Smooth muscle cell of the brain vasculature (primary cell): ENCODE data around the gene TLR8.
A peak's percentile ranks its signal among the peaks of the same experiment; 100 is the strongest.

Experiments
- DNase-seq: peaks from one replicate; pipeline ENCODE4 v3.0.0-alpha.2; 2012; ENCODE audit warnings: low read depth, low spot score

TLR8 gene

DNA sequence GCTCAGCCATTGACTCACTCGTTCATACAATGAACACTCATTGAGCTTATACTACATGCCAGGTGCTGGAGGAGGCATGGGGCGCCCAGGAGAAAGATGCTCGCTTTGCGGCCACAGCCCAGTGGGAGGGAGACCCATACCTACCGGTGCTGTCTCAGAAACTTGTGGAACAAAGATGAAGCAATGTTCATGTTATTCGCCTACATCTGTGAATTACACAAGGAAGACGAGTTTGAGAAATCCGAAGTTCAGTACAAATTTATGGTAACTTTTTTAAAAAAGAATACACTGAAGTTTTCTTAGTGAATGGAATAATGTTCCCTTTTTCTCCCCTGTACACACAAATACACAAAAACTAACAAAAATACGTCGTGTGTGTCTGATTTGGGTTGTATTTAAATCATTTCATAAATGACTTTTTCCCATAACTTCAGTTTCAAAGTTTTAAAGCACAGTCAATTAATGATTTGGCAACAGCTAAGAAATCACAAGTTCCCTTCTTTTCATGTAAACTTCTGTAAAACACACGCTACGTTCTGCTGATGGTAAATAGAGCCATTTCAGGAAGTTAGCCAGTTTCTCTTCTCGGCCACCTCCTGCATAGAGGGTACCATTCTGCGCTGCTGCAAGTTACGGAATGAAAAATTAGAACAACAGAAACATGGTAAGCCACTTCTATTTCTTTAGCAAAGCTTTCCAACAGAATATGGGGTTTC lies at the start of gene TLR8:
Gene TLR8 (plus strand): TSS at position 575 of the 716 bp plus-strand sequence. CDS start 87 bp downstream, at position 662.
- no peak for DNase-seq

DNA sequence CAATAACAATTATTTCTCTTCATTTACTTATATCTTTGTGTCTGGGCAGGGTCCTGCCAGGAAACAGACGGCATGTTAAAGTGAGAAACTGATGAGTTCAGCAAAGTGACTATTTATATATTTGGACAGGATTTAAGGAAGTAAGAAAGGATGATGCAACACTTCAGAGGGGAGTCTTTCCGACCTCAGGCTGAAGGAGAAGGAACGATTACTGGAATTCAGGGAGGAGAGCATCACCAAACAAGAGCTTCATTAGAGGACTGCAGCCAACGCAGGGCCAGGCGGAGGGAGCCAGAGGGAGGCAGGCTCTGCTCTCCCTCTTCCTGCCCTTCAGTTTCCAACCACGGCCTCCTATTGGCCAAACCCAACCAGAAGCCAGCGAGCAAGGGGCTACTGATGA lies 41.1 kb upstream of the TLR8 start:
- DNase-seq = no peak

DNA sequence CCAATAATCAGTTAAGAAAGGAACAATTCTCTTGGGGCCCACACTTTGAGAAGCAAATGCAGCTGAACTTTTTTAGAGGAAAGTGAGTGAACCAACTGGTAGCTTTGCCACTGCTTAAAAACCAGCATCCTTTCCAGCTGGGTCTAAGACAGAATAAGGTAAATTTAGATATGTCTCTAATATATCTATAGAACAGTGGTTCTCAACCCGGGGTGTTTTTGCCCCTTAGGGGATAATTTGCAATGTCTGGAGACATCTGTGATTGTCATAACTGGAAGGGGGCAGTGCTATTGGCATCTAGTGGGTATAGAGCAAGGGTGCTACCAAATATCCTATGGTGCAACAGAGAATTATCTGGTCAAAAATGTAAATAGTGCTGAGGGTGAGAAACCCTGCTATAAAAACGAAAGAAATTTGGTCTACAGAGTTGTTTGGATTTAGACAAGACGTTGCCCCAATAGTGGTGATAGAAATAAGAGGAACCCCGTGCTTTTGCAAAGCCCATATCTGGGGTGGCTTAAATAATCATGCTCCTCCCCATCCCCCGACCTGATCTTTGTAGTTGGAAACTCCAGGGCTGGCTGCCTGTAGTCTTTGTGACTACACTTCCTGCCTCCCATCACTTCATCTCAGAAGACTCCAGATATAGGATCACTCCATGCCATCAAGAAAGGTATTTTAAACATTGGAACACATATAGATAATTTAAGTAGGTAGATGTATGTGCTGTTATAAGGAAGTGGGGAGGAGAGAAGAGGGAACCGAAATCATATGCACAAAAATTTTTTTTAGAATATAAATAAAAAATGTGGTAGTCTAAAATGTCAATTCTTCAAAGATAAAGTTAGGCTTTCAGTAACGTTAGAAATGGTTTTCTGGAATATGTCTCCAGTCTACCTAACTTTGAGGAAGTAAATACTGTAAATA lies 39.7 kb upstream of the TLR8 start, which contains the start of gene TLR7:
Gene TLR7 (plus strand): TSS at position 622 of the 927 bp plus-strand sequence. CDS start 507 bp downstream, outside the sequence.
- DNase-seq = no peak

DNA sequence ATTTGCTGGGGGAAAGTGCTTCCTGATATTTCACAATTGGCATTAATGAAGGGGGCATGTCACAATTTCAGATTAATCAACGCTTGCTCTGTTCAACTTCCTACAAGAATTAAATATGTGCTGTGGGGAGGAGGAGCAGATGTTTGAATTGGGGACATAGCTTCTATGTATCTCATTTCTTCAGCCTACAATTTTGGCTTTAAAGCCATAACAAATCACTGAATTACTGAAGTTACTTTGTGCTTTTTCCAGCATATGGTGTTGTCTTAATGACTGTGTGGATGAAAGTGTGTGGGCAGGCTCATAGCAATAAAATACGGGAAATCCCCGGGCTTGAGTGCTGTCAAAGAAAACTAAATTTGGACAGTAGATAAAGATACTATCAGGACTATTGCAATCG lies 38.7 kb upstream of the TLR8 start:
- DNase-seq = no peak

DNA sequence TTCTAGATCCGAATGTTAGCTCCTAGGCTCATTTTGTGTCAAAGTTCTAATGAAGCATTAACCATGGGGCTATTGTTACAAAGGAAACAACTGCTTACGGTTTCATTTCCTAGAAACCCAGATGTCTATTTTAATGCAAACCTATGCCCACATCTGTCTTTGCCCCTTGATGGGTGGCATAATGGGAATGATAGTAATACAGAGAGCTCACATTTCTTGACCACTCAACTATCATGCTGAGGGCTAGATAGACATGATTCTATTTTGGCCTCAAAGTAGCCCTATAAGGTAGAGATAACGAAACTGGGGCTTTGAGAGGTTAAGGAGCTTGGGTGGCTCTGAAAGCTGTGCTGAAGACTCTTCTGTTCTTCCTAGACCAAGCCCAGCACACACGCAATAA lies 37.7 kb upstream of the TLR8 start:
- DNase-seq = no peak

DNA sequence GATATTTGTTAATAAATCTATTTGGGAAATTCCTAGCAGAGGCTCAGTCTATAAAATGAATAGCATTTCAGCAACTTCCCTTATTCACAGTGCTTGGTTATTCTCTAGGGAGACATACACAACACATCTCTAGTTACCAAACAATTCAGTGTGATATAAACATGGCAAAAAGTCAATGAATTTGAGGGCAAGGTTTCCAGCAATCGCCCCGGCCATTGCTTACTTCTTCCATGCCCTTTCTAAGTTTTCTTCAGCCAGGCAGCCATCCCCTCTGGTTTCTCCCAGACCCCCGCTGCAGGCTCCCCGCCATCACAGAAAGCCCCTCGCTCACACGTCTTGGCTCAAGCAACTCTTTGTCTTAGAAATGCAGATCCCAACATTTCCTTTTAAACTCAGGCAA lies 35.2 kb upstream of the TLR8 start:
- no peak for DNase-seq

DNA sequence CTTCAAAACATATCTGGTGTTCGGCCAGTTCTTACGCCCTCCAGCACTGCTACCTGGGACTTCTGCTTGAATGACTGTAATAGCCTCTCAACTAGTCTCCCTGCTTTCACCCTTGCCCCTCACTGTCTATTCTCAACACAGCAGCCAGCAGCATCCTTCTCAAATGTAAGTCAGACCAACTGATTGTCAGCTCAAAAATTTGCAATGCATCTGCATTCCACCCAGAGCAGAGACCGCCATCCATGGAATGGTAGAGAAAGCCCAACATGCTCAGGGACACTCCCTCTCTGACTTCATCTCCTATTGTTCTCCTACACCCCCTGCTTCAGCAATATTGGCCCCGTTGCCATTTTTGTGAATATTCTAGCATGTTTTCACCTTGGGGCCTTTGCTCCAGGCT lies 33.7 kb upstream of the TLR8 start:
- DNase-seq = no peak

DNA sequence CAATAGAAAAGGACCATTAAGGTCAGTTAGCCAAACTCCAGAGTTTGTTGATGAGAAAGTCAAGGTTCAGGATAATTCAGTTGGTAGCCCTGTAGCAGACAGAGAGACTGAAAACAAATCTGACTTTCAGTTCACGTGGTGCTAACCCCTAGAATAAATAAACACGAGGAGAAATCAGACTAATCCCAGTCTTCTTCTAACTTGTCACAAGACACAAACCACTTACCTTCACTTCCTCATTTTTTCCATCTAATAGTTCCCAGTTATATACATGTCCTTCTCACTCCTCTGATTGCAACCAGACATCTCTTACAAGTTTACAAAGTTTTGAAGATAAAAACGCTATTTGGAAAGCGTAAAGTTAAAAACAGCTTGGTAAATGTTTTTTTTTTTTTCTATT lies 31.8 kb upstream of the TLR8 start:
- DNase-seq = no peak

DNA sequence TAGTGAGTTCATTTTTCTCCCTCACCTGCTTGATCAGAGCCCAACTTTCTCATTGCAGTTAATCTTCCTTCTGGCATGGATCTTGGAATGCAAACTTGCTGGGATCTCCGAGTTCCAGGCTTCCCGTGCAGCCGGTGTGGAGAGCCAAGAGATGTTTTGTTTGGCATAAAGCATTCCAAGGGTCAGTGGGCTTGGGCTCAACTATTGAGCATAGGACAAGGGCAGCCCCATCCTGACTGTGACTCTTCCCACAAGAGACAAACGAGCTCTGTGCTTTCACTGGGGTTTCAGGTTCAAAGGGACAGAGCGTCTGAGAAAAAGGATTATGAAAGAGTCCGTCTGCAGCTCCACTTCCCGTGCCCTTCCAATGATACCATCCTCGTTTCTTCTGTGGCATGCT lies 29.0 kb upstream of the TLR8 start:
- no peak for DNase-seq

DNA sequence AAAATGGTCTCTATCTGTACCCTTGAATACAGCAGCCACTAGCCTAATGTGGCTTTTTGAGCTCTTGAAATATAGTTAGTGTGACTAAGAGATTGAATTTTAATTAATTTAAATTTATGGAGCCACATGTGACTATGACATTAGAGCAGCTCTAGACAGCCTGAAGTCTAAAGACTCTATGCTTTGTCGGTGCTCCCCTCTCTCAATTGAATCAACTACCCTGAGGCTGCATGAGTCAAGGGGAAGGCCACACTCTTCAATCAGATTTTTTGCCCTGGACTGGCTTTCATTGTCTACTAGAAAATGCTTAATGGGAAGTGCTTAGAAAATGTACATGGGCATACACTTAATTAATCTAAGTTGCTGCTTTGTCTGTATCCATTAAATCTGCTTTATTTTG lies 27.9 kb upstream of the TLR8 start:
- DNase-seq = no peak

DNA sequence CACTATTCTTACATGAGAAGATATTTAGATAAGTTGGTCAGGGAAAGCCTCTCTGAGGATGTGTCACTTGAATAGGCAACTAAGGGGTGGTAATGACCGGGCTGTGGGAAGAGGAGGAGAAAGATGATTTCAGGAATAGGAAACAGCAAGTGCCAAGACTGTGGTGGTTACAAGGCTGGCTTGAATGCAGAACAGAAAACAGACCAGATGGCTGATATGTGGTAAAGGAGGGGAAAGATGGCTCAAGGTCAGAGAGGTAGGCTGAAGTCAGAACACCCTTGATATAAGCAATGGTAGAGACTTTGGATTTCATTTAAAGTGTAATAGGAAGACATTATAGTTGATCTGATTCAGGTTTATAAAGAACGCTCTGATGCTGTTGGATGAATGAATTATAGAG lies 24.5 kb upstream of the TLR8 start:
- DNase-seq = no peak

DNA sequence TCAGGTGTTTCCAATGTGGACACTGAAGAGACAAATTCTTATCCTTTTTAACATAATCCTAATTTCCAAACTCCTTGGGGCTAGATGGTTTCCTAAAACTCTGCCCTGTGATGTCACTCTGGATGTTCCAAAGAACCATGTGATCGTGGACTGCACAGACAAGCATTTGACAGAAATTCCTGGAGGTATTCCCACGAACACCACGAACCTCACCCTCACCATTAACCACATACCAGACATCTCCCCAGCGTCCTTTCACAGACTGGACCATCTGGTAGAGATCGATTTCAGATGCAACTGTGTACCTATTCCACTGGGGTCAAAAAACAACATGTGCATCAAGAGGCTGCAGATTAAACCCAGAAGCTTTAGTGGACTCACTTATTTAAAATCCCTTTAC lies 20.9 kb upstream of the TLR8 start:
- no peak for DNase-seq

DNA sequence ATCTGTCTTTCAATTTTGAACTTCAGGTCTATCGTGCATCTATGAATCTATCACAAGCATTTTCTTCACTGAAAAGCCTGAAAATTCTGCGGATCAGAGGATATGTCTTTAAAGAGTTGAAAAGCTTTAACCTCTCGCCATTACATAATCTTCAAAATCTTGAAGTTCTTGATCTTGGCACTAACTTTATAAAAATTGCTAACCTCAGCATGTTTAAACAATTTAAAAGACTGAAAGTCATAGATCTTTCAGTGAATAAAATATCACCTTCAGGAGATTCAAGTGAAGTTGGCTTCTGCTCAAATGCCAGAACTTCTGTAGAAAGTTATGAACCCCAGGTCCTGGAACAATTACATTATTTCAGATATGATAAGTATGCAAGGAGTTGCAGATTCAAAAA lies 19.9 kb upstream of the TLR8 start:
- DNase-seq = no peak

DNA sequence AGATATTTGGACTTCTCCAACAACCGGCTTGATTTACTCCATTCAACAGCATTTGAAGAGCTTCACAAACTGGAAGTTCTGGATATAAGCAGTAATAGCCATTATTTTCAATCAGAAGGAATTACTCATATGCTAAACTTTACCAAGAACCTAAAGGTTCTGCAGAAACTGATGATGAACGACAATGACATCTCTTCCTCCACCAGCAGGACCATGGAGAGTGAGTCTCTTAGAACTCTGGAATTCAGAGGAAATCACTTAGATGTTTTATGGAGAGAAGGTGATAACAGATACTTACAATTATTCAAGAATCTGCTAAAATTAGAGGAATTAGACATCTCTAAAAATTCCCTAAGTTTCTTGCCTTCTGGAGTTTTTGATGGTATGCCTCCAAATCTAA lies 19.3 kb upstream of the TLR8 start:
- DNase-seq = no peak

DNA sequence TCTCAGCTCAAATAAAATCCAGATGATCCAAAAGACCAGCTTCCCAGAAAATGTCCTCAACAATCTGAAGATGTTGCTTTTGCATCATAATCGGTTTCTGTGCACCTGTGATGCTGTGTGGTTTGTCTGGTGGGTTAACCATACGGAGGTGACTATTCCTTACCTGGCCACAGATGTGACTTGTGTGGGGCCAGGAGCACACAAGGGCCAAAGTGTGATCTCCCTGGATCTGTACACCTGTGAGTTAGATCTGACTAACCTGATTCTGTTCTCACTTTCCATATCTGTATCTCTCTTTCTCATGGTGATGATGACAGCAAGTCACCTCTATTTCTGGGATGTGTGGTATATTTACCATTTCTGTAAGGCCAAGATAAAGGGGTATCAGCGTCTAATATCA lies 18.7 kb upstream of the TLR8 start:
- no peak for DNase-seq

DNA sequence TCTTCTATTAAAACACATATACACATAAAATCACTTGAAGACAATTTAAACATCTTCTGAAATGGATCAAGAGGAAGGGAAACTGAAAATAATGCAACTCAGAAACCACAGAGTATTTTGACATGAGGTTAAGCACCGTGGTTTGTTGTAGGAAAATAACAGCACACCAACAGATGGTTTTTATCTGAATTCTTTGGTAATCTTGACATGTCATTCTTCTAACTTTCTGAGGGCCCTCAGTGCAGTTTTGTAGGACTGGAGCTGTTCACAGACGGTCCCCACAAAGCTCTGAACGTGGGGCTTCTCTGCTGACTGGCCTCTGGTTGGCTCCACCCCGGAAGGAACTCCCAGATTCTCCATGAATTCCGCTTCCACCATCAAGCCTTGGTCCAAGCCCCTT lies 16.0 kb upstream of the TLR8 start:
- no peak for DNase-seq

DNA sequence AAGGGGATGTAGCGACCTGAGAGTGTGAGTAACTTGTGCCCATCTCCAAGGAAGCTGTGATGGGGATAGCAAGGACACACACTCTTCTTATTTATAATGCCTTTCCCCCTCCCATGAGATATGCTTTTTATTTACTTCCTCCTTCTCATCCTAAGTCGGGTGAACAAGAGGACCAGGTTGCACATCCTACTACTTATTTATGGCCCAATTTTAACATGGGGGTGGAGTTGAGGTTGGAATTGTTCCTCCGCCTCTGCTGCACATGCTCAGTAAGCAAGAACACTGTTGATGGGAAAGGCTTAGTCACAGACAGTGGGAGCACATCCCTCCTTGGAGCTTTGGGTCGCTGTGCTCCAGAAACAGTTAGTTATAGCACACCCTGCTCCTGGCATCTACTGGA lies 15.2 kb upstream of the TLR8 start:
- DNase-seq = no peak

DNA sequence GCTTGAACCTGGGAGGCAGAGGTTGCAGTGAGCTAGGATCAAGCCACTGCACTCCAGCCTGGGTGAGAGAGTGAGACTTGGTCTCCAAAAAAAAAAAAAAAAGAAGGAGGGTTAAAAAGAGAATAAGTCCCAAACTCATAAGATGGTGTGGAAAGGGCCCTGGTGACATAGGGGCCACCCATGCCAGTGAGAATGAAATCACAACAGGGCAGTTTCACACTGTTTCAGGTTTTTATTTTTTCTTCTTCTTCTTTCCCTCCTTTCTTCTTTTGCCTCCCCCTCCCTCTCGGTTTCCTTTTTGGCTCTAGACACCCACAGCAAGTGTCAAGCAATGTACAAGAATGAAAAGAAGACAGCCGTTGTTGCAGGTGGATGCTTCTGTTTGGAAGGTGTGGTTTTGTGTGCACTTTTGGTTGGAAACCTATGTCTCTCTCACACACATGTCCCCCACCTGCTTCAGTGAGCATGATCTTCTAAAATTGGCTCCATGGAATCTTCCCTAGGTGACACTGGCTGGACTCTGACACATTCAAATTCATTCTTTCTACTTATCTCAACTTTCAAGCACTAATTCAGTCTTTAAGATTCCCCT lies 14.4 kb upstream of the TLR8 start:
- no peak for DNase-seq

DNA sequence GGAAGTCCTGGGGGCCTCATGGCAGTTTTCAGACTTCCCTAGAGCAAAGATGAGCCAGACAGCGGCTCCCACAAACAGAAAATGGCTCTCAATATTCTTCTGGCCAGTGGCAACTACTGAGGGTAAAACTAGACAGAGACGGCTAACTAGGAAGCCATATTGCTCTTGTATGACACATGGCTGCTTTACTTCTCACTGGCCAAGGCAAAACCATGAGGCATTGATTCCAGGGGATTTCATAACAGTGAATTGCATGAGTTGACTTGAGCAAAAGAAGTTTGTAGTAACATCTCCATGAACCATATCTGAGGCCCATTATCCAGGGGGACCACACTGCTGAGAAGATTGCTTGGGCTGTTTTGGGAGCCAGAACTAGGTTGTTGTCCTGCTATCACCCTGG lies 13.7 kb upstream of the TLR8 start:
- DNase-seq = no peak

DNA sequence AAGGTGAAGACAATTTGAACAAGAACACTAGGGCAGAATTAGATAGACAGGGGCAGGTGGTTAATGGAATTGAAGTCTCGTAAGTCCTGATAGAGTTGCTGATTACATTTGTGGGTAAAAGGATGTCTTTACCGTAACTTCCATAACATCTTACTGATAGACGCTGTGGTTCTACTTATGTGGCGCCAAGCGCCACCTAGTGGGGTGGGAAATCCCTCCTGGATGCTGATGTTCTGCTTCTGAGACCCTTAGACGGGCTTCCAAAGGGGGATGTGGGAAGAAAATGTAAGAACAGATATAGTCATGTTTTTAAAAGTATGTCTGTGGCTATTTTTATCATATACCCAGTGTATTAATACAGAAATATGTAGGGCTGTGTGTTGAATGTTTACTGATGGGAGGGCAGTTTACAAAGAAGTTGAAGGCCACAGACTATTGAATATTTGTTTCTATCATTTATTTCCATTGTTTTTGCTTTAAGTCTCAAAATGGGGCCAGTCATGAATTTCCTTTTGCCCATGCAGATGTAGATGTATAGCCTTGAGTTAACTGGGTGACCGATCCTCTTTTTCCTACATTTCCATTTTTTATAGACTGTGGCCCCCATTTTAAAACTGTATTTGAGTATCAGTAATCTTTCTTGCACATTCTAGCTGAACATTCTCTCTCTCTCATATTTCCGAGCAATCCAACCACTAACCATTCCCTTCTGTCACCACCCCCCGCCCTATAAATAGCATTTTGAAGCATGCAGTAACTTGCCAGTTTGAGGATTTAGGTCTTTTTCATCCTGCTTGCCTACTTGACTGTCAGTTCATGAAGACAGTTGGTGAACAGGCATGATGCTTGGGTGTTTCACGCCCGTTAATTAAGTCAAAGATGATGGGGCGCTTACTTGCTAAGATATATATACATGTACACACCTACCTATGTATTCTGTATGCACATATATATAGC lies 12.1 kb upstream of the TLR8 start:
- DNase-seq = peak; percentile 3

DNA sequence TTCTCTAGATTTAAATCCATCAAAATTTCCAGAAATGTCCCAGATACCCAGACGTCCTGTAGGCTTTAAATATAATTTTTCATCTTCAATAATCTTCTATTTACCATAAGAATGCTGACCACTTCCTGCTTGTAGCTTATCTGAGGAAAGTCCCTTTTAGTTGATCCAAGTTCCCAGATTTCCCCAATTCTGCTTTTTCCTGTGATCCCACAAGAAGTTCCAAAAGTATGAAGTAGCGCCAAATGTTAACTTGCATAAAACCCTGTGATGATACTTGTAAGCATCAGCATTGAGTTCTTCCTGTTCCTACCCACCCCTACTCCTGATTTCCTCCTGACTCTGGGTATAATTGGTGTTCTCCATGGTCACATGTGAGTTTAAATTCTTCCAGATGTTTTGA lies 10.6 kb upstream of the TLR8 start:
- DNase-seq = no peak
